ENCODE measurements around the gene HNRNPH1. TPM values are rescaled to one million over a fixed set of nuclear protein-coding genes. Genes with fewer than 3 reads are reported as not detected.

HNRNPH1 gene
- total and polyA plus RNA-seq, 12 donors: 114 to 227 (median 168) TPM

GRCh38 chr5:179601871-179602625 lies 21.4 kb downstream of the HNRNPH1 start:
- H3K36me3 ChIP-seq: peaks cover 6 to 100% (median 73%) of the 10 kb centered on the region in 9 donors
- no peak overlapping the region for H3K4me3 ChIP-seq
- TF ChIP-seq, protein P1, sequence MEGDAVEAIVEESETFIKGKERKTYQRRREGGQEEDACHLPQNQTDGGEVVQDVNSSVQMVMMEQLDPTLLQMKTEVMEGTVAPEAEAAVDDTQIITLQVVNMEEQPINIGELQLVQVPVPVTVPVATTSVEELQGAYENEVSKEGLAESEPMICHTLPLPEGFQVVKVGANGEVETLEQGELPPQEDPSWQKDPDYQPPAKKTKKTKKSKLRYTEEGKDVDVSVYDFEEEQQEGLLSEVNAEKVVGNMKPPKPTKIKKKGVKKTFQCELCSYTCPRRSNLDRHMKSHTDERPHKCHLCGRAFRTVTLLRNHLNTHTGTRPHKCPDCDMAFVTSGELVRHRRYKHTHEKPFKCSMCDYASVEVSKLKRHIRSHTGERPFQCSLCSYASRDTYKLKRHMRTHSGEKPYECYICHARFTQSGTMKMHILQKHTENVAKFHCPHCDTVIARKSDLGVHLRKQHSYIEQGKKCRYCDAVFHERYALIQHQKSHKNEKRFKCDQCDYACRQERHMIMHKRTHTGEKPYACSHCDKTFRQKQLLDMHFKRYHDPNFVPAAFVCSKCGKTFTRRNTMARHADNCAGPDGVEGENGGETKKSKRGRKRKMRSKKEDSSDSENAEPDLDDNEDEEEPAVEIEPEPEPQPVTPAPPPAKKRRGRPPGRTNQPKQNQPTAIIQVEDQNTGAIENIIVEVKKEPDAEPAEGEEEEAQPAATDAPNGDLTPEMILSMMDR (IDR thresholded peaks at IDR 0.05): no peak
- intact Hi-C loops (cut with DNase I): no loop called here
- no peaks in the 10 kb centered on the region for H3K27me3 ChIP-seq
- peaks cover 0 to 14% (median 6%) of the 10 kb centered on the region in 9 donors for H3K4me1 ChIP-seq
- H3K27ac ChIP-seq: no peak overlapping the region
- DNase-seq: no peak
- ATAC-seq: no peak
- no peaks in the 10 kb centered on the region for H3K9me3 ChIP-seq
- 94 to 96% methylated on average over 18 of the region's 18 CpGs for WGBS, 2 donors

DNA sequence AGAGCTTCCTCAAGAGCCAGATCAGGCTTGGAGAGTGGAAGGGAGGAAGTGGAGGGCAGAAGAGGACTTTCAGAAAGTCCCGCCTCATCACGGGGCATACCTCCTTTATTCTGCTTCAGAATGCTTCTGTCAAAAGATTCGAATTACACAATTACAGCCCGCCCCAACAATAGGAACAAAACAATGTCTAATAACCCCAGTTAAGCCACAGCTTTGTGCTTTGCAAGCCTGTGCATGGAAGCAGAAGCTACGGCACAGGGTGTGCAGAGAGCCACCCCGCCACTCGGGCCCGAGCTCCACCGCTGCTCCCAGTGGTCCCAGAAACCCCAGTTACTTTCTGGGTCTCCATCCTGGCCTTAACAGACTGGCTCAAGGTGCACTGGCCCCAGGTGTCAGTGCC lies 23.5 kb downstream of the HNRNPH1 start:
- 83 to 86% methylated on average over 9 of the region's 9 CpGs for WGBS, 2 donors
- DNase-seq (no peak), ATAC-seq (peak in 3 of 8 donors; percentile 17 to 25 (median 22))
- peaks cover 0 to 12% (median 0%) of the 10 kb centered on the region in 9 donors for H3K4me1 ChIP-seq
- no peak overlapping the region for H3K4me3 ChIP-seq
- peaks cover 6 to 100% (median 73%) of the 10 kb centered on the region in 9 donors for H3K36me3 ChIP-seq
- peak overlapping the region in 1 of 10 donors; percentile 54 for H3K27ac ChIP-seq
- TF ChIP-seq, protein P1 (IDR thresholded peaks at IDR 0.05): no peak
- H3K27me3 ChIP-seq: no peaks in the 10 kb centered on the region
- intact Hi-C loops (cut with DNase I): no loop called here
- H3K9me3 ChIP-seq: no peaks in the 10 kb centered on the region

DNA sequence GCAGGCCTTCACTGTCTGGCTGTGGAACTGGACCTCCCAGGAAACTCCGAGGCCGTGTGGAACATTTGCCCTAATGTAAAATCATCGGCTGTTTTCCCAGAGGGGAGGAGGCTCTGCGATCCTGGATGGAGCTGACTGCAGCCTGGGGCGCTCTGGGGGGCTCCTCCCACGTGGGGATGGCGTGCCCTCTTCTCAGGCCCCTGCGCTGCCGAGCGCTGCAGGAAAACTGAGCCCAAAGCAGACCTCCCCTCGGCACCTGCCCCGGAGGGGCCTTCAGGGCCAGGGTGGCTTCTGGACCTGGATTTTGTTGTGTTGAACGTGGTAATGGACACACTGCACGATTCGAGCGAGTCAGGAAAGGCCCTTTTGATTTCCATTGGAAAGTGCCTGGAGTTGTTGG lies 23.9 kb downstream of the HNRNPH1 start:
- H3K27me3 ChIP-seq: no peaks in the 10 kb centered on the region
- peaks cover 6 to 100% (median 77%) of the 10 kb centered on the region in 9 donors for H3K36me3 ChIP-seq
- peak in 1 of 8 donors; percentile 7 for ATAC-seq
- DNase-seq: no peak
- H3K27ac ChIP-seq: peak overlapping the region in 1 of 10 donors; percentile 60
- intact Hi-C loops (cut with DNase I): no loop called here
- no peak overlapping the region for H3K4me3 ChIP-seq
- H3K4me1 ChIP-seq: peaks cover 0 to 12% (median 0%) of the 10 kb centered on the region in 9 donors
- WGBS, 2 donors: 88 to 89% methylated on average over 16 of the region's 16 CpGs
- no peaks in the 10 kb centered on the region for H3K9me3 ChIP-seq
- TF ChIP-seq, protein P1 (IDR thresholded peaks at IDR 0.05): no peak

DNA sequence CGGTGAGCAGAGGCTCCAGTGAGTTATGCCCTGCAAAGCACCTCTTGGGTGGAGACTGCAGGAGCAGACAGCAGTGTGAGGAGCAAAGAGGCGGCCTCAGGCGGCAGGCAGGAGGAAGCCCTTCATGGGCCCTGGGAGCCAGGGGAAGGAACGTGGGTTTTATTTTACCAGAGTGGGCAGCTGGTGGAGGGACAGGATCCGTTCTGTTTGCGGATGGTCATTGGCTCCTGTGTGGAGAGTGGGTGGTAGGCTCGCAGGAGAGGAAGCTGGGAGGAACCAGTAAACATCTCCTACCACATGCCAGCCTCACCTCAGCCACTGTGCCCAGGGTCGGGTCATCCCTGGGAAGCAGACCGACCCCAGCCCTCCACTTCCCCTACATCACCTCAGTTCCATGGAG lies 24.4 kb downstream of the HNRNPH1 start:
- peaks cover 6 to 100% (median 78%) of the 10 kb centered on the region in 9 donors for H3K36me3 ChIP-seq
- ATAC-seq: no peak
- peaks cover 0 to 12% (median 0%) of the 10 kb centered on the region in 9 donors for H3K4me1 ChIP-seq
- H3K9me3 ChIP-seq: no peaks in the 10 kb centered on the region
- intact Hi-C loops (cut with DNase I): no loop called here
- WGBS, 2 donors: 80 to 85% methylated on average over 9 of the region's 9 CpGs
- H3K27me3 ChIP-seq: no peaks in the 10 kb centered on the region
- TF ChIP-seq, protein P1 (IDR thresholded peaks at IDR 0.05): no peak
- no peak for DNase-seq
- H3K4me3 ChIP-seq: no peak overlapping the region
- peak overlapping the region in 1 of 10 donors; percentile 60 for H3K27ac ChIP-seq
